ENCODE results near the gene SPDYA. TPM values are rescaled to one million over a fixed set of nuclear protein-coding genes. Genes with fewer than 3 reads are reported as not detected.

Gene SPDYA
- total and polyA plus RNA-seq, 2 of the 13 experiments (the other 11 are each of a cell fraction or from before 2014, with no cell fraction given) = 0.32 to 0.75 TPM

DNA sequence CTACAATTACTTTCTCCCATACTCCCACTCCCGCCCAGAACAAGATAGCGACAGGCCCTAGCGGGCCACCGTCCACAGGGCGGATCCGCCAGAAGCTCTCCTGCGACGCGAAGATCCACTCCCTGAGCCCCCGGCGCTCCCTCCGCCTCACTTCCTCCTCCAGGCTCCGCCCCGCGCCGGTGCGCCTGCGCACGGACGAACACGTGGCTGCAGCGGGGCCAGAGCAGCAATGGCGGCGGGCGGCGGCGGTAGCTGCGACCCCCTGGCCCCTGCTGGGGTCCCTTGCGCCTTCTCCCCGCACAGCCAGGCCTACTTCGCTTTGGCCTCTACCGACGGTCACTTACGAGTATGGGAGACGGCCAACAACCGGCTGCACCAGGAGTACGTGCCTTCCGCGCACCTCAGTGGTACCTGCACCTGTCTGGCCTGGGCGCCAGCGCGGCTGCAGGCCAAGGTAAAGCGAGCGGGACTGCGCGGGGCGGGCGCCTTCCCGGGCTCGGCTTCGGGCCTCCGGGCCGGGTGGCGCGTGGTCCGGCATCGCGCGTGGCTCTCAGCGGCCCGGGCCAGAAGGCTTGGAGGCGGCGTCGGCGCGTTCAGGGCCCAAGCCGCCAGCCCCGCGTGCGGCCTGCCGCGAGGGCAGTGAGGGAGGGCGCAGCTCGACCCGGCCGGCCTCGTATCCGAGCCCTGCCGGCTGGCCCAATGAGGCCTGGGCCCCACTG is 84.0 kb downstream of the SPDYA start, which contains the start of gene WDR43 (continued):
- TF ChIP-seq, protein P1, sequence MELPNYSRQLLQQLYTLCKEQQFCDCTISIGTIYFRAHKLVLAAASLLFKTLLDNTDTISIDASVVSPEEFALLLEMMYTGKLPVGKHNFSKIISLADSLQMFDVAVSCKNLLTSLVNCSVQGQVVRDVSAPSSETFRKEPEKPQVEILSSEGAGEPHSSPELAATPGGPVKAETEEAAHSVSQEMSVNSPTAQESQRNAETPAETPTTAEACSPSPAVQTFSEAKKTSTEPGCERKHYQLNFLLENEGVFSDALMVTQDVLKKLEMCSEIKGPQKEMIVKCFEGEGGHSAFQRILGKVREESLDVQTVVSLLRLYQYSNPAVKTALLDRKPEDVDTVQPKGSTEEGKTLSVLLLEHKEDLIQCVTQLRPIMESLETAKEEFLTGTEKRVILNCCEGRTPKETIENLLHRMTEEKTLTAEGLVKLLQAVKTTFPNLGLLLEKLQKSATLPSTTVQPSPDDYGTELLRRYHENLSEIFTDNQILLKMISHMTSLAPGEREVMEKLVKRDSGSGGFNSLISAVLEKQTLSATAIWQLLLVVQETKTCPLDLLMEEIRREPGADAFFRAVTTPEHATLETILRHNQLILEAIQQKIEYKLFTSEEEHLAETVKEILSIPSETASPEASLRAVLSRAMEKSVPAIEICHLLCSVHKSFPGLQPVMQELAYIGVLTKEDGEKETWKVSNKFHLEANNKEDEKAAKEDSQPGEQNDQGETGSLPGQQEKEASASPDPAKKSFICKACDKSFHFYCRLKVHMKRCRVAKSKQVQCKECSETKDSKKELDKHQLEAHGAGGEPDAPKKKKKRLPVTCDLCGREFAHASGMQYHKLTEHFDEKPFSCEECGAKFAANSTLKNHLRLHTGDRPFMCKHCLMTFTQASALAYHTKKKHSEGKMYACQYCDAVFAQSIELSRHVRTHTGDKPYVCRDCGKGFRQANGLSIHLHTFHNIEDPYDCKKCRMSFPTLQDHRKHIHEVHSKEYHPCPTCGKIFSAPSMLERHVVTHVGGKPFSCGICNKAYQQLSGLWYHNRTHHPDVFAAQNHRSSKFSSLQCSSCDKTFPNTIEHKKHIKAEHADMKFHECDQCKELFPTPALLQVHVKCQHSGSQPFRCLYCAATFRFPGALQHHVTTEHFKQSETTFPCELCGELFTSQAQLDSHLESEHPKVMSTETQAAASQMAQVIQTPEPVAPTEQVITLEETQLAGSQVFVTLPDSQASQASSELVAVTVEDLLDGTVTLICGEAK (IDR thresholded peaks at IDR 0.05) = no peak
- TF ChIP-seq, protein P1 (CRISPR knock-in tag; IDR thresholded peaks at IDR 0.05) = 0 out of 2 replicates have a peak, but pooled peaks have one; percentile 69
- TF ChIP-seq, protein P2, sequence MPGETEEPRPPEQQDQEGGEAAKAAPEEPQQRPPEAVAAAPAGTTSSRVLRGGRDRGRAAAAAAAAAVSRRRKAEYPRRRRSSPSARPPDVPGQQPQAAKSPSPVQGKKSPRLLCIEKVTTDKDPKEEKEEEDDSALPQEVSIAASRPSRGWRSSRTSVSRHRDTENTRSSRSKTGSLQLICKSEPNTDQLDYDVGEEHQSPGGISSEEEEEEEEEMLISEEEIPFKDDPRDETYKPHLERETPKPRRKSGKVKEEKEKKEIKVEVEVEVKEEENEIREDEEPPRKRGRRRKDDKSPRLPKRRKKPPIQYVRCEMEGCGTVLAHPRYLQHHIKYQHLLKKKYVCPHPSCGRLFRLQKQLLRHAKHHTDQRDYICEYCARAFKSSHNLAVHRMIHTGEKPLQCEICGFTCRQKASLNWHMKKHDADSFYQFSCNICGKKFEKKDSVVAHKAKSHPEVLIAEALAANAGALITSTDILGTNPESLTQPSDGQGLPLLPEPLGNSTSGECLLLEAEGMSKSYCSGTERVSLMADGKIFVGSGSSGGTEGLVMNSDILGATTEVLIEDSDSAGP (CRISPR knock-in tag; IDR thresholded peaks at IDR 0.05; ENCODE audit: borderline replicate concordance) = peak; percentile 100
- TF ChIP-seq EED (CRISPR knock-in tag; IDR thresholded peaks at IDR 0.05) (peak; percentile 100), PTBP1 (IDR thresholded peaks at IDR 0.05; ENCODE audit: low read depth, low read length, poor library complexity, severe bottlenecking) (peak; percentile 81), ZSCAN29 (CRISPR knock-in tag; conservative IDR thresholded peaks at IDR 0.05) (no peak), NFKB2 (CRISPR knock-in tag; IDR thresholded peaks at IDR 0.05; ENCODE audit: borderline replicate concordance) (peak; percentile 82; the same call in 1 of the 2 replicates), NRL (CRISPR knock-in tag; IDR thresholded peaks at IDR 0.05; ENCODE audit: borderline replicate concordance) (peak; percentile 83; the same call in 1 of the 2 replicates)
- TF ChIP-seq, protein P3, sequence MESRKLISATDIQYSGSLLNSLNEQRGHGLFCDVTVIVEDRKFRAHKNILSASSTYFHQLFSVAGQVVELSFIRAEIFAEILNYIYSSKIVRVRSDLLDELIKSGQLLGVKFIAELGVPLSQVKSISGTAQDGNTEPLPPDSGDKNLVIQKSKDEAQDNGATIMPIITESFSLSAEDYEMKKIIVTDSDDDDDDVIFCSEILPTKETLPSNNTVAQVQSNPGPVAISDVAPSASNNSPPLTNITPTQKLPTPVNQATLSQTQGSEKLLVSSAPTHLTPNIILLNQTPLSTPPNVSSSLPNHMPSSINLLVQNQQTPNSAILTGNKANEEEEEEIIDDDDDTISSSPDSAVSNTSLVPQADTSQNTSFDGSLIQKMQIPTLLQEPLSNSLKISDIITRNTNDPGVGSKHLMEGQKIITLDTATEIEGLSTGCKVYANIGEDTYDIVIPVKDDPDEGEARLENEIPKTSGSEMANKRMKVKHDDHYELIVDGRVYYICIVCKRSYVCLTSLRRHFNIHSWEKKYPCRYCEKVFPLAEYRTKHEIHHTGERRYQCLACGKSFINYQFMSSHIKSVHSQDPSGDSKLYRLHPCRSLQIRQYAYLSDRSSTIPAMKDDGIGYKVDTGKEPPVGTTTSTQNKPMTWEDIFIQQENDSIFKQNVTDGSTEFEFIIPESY (CRISPR knock-in tag; IDR thresholded peaks at IDR 0.05) = no peak

Data from HepG2 (cell line).